ENCODE measurements around the gene CFP. TPM values are rescaled to one million over a fixed set of nuclear protein-coding genes. Genes with fewer than 3 reads are reported as not detected.

The CFP gene
- polyA plus RNA-seq, 3 donors = 461 to 498 (median 491) TPM

DNA sequence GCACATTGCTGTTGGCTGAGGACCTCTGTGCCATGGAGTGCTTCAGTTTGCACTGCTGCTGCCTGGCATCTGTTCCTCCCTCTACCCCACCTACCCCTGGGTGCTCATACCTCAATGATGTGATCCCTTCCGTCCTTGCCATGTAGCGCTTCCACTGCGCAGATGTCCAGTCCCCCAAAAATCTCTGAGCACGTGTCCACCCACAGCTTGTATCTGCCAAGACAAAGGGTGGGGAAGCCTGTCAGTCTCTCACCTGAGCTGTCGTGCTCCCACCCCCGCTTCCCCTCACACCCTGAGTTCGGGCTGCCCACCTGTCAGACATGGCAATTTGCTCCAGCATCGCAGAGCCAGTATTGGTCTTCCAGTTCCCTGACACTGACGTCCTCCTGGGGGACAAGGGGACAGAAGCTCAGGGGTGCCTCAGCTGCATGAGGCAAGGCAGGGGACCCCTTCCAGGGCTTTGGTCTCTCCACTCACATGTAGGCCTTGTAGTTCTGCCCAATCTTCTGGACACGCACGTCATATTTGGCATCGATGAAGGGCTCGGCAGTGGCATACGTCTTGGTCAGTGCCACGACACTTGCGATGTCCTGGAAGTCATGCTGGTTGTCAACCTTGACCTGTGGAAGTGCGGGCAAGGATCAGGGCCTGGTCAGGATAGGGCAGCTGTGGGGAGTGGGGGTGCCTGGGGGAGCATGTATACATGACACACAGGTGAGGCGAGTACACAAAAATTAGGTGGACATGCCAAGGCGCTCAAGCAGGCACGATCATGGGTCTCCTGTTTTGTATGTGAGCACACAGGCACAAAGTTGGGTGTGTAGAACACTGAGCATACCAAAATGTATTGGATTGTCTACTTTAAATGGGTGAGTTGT, 53.5 kb downstream of the CFP start:
- H3K4me1 Mint-ChIP-seq = peaks cover 52% of the 10 kb centered on the region
- intact Hi-C loops (cut with micrococcal nuclease) = loop anchor here (5.0 kb wide), 2 partner anchors 41 to 56 kb away; partner anchors contain the start of gene SYN1 (in 1 of the 2)

More for the DNA sequence above, 53.5 kb downstream of the CFP start:
- no peak overlapping the region for H3K27ac ChIP-seq (ENCODE audit: low read depth in 1 of 2, low read length in 2 of 2)
- peaks cover 11 to 16% of the 10 kb centered on the region in 2 donors for H3K36me3 Mint-ChIP-seq
- H3K27me3 Mint-ChIP-seq (ENCODE audit: low read depth in 3 of 3) = peaks cover 11 to 23% (median 21%) of the 10 kb centered on the region in 3 donors
- H3K9me3 ChIP-seq (replicated peaks in 1 of 2; ENCODE audit: control insufficient read depth in 1 of 2, insufficient read depth in 1 of 2, low read length in 2 of 2) = no peaks in the 10 kb centered on the region
- H3K36me3 ChIP-seq (replicated peaks in 1 of 2; ENCODE audit: control insufficient read depth in 1 of 2, insufficient read depth in 2 of 2, low read length in 2 of 2) = peaks cover 7 to 8% of the 10 kb centered on the region in 2 donors
- peak overlapping the region in 4 of 7 donors; percentile 21 to 70 (median 32) for H3K27ac Mint-ChIP-seq
- H3K9ac ChIP-seq (ENCODE audit: insufficient read depth, low read length, poor library complexity, severe bottlenecking) = no peak overlapping the region
- no peak overlapping the region for H3K4me3 ChIP-seq (replicated peaks in 1 of 3; ENCODE audit: low read depth in 2 of 3, low read length in 3 of 3)
- no peaks in the 10 kb centered on the region for H4K20me1 ChIP-seq (ENCODE audit: insufficient read depth, low read length)
- peak overlapping the region in 1 of 2 donors; percentile 11 for H3K4me3 Mint-ChIP-seq
- no peaks in the 10 kb centered on the region for H3K79me2 ChIP-seq (ENCODE audit: insufficient read depth, low read length)
- H3K4me1 ChIP-seq (ENCODE audit: control insufficient read depth in 1 of 2, insufficient read depth in 2 of 2, low read length in 2 of 2) = peaks cover 42 to 71% of the 10 kb centered on the region in 2 donors
- TF ChIP-seq, protein P1, sequence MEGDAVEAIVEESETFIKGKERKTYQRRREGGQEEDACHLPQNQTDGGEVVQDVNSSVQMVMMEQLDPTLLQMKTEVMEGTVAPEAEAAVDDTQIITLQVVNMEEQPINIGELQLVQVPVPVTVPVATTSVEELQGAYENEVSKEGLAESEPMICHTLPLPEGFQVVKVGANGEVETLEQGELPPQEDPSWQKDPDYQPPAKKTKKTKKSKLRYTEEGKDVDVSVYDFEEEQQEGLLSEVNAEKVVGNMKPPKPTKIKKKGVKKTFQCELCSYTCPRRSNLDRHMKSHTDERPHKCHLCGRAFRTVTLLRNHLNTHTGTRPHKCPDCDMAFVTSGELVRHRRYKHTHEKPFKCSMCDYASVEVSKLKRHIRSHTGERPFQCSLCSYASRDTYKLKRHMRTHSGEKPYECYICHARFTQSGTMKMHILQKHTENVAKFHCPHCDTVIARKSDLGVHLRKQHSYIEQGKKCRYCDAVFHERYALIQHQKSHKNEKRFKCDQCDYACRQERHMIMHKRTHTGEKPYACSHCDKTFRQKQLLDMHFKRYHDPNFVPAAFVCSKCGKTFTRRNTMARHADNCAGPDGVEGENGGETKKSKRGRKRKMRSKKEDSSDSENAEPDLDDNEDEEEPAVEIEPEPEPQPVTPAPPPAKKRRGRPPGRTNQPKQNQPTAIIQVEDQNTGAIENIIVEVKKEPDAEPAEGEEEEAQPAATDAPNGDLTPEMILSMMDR (IDR thresholded peaks at IDR 0.05) = no peak
- H3K27me3 ChIP-seq (ENCODE audit: control insufficient read depth in 2 of 2, insufficient read depth in 2 of 2, low read length in 2 of 2) = peaks cover 0 to 13% of the 10 kb centered on the region in 2 donors
- 97% methylated on average over 11 of the region's 20 CpGs for WGBS (ENCODE audit: insufficient coverage)
- H3K4me2 ChIP-seq (replicated peaks; ENCODE audit: extremely low read depth, low read length, poor library complexity, severe bottlenecking) = no peak overlapping the region
- no peak overlapping the region for H2AFZ ChIP-seq (ENCODE audit: insufficient read depth, low read depth, low read length, poor library complexity, severe bottlenecking)
- DNase-seq = no peak
- H3K9me3 Mint-ChIP-seq = peaks cover 0 to 8% (median 3%) of the 10 kb centered on the region in 7 donors
